DND-41 (cell line): ENCODE results near the gene ARHGEF35.
"Not testable (repeated sequence)": the region's sequence is repeated elsewhere in the genome, so short reads cannot be mapped to it uniquely, and the experiment has no call there.

Experiments
- ATAC-seq: fragments of 200-7000 bp; cut with Tn5 transposase; 3 replicates; pipeline ENCODE4 v1.9.1; 2021; ENCODE audit warnings: low read depth; ENCODE audit not compliant: insufficient read depth
- DNase-seq: peaks from one replicate; pipeline ENCODE4 v3.0.0-alpha.2; 2020
- H2AFZ ChIP-seq: 2 replicates; pipeline ENCODE4 v1.6.0; 2012; ENCODE audit warnings: low read depth, low read length
- H3K27ac ChIP-seq: 2 replicates; pipeline ENCODE4 v1.5.1; 2012; ENCODE audit warnings: low read length, inconsistent platforms
- H3K27me3 ChIP-seq: fragments of 200-600 bp; sonication (generic); 2 replicates; pipeline ENCODE4 v1.6.0; 2012; ENCODE audit warnings: low read length, mild to moderate bottlenecking, inconsistent platforms; ENCODE audit not compliant: insufficient read depth, poor library complexity
- H3K36me3 ChIP-seq: 2 replicates; pipeline ENCODE4 v1.5.1; 2012; ENCODE audit warnings: low read length, inconsistent platforms; ENCODE audit not compliant: insufficient read depth
- H3K4me1 ChIP-seq: 2 replicates; pipeline ENCODE4 v1.5.1; 2012; ENCODE audit warnings: mild to moderate bottlenecking, low read length; ENCODE audit not compliant: insufficient read depth
- H3K4me2 ChIP-seq: 2 replicates; pipeline ENCODE4 v1.6.0; 2012; ENCODE audit warnings: mild to moderate bottlenecking, moderate library complexity, low read length, inconsistent platforms; ENCODE audit not compliant: insufficient read depth
- H3K4me3 ChIP-seq, 2 experiments: fragments of 200-600 bp in 1 of 2; shearing (Covaris generic) in 1 of 2; 2 replicates each; pipeline ENCODE4 v1.5.1; 2012 to 2016; ENCODE audit warnings: inconsistent platforms in 2 of 2, low read length in 2 of 2, mild to moderate bottlenecking in 2 of 2, low read depth in 1 of 2, moderate library complexity in 1 of 2
- H3K79me2 ChIP-seq: 2 replicates; pipeline ENCODE4 v1.6.0; 2012; ENCODE audit warnings: low read length, inconsistent platforms; ENCODE audit not compliant: insufficient read depth
- H3K9ac ChIP-seq: 2 replicates; pipeline ENCODE4 v1.6.0; 2012; ENCODE audit warnings: low read depth, mild to moderate bottlenecking, inconsistent platforms, low read length, moderate library complexity
- H3K9me3 ChIP-seq: 2 replicates; pipeline ENCODE4 v1.5.1; 2012; ENCODE audit warnings: low read length, moderate library complexity, mild to moderate bottlenecking, inconsistent platforms; ENCODE audit not compliant: insufficient read depth, severe bottlenecking
- H4K20me1 ChIP-seq: 2 replicates; pipeline ENCODE4 v1.6.0; 2012; ENCODE audit warnings: low read length; ENCODE audit not compliant: insufficient read depth
- EZH2 ChIP-seq: IDR thresholded peaks from 3 replicates; pipeline ENCODE4 v1.6.1; 2012; ENCODE audit warnings: borderline replicate concordance, low read depth, mild to moderate bottlenecking, moderate library complexity, low read length, inconsistent platforms; ENCODE audit not compliant: severe bottlenecking
- TF ChIP-seq, protein P1 (sequence below): IDR thresholded peaks from 2 replicates; pipeline ENCODE4 v1.5.1; 2012; ENCODE audit warnings: borderline replicate concordance, low read length, moderate library complexity, mild to moderate bottlenecking; ENCODE audit not compliant: poor library complexity, severe bottlenecking; ENCODE audit errors: extremely low read depth

The ARHGEF35 gene

DNA sequence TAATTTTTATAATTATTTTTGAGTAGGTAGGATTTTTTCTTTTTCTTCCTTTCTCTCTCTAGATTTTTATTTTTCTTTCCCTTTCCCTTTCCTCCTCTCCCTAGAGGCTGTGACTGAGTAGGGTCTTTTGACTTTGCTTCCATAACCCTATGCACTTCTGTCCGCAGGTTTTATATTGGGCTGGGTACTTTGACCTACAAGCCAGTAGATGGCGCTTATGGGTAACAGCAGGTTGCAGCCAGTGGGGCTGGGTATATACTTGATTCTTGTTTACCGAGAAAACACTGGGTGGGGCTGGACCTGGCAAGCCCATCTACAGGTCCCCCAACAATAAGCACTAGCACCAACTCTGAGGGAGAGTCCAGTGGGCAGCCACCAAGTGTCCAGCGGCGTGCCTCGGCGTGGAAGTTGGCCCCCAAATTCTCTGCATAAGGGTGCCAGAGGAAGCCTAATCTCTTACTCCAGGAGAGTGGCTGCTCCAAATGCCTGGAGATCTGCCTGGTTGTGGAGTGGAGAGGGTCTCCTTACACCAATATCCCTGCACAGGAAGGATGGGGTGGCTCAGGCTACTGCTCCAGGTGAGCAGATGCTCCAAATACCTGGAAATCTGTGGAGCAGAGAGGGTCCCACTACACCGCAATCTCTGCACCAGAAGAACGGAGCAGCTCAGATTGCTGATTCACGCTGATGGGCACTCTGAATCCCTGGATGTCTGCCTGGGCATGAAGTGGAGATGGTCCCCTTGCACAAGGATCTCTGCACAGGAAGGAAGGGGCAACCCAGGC is 17.1 kb downstream of the ARHGEF35 start:
- H2AFZ ChIP-seq, H3K4me1 ChIP-seq, H3K9me3 ChIP-seq, H4K20me1 ChIP-seq, H3K4me2 ChIP-seq, H3K36me3 ChIP-seq, H3K4me3 ChIP-seq, H3K27me3 ChIP-seq, H3K27ac ChIP-seq, H3K79me2 ChIP-seq, H3K9ac ChIP-seq: not testable (repeated sequence)
- ATAC-seq: peak; percentile 80
- TF ChIP-seq, protein P1, sequence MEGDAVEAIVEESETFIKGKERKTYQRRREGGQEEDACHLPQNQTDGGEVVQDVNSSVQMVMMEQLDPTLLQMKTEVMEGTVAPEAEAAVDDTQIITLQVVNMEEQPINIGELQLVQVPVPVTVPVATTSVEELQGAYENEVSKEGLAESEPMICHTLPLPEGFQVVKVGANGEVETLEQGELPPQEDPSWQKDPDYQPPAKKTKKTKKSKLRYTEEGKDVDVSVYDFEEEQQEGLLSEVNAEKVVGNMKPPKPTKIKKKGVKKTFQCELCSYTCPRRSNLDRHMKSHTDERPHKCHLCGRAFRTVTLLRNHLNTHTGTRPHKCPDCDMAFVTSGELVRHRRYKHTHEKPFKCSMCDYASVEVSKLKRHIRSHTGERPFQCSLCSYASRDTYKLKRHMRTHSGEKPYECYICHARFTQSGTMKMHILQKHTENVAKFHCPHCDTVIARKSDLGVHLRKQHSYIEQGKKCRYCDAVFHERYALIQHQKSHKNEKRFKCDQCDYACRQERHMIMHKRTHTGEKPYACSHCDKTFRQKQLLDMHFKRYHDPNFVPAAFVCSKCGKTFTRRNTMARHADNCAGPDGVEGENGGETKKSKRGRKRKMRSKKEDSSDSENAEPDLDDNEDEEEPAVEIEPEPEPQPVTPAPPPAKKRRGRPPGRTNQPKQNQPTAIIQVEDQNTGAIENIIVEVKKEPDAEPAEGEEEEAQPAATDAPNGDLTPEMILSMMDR: peak; percentile 48
- peak; percentile 14 for DNase-seq

DNA sequence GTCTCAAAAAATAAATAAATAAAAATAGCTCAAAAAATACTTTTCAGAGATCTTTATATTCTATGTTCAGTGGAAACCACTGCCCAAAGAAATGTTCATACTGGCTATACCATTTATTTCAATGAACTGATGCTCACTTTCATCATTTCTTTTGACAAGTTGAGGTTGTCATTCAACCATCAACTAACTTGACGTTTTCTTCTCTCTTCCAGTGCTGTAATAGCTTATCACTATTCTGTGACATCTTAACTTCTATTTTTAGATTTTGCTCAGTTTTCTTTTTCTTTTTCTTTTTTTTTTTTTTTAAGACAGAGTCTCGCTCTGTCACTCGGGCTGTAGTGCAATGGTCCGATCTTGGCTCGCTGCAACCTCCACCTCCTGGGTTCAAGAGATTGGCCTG is 21.0 kb downstream of the ARHGEF35 start:
- DNase-seq: no peak
- no peaks in the 10 kb centered on the region for H4K20me1 ChIP-seq
- H3K27me3 ChIP-seq: no peaks in the 10 kb centered on the region
- H2AFZ ChIP-seq: no peak overlapping the region
- ATAC-seq: no peak
- TF ChIP-seq, protein P1: no peak
- no peak for TF ChIP-seq EZH2
- H3K9me3 ChIP-seq: no peaks in the 10 kb centered on the region
- no peak overlapping the region for H3K4me2 ChIP-seq
- H3K4me3 ChIP-seq: no peak overlapping the region
- H3K36me3 ChIP-seq: no peaks in the 10 kb centered on the region
- H3K9ac ChIP-seq: no peak overlapping the region
- H3K79me2 ChIP-seq: no peaks in the 10 kb centered on the region
- H3K27ac ChIP-seq: no peak overlapping the region
- no peaks in the 10 kb centered on the region for H3K4me1 ChIP-seq

DNA sequence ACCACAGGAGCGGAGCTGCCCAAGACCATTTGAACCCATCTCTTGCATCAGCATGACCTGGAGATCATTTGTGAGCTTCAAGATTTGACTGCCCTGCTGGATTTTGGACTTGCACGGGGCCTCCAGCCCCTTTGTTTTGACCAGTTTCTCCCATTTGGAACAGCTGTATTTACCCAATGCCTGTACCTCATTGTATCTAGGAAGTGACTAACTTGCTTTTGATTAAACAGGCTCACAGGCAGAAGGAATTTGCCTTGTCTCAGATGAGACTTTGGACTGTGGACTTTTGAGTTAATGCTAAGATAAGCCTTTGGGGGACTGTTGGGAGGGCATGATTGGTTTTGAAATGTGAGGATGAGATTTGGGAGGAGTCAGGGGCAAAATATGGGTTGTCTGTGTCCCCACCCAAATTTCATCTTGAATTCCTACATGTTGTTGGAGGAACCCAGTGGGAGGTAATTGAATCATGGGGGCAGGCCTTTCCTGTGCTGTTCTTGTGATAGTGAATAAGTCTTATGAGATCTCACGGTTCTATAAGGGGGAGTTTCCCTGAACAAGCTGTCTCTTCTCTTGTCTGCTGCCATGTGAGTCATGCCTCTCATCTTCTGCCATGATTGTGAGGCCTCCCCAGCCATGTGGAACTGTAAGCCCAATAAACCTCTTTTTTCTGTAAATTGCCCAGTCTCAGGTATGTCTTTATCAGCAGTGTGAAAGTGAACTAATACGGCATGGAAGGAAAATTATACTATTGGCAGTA is 23.9 kb downstream of the ARHGEF35 start:
- DNase-seq, H3K9ac ChIP-seq, H3K4me1 ChIP-seq, H2AFZ ChIP-seq, H3K27ac ChIP-seq, H3K9me3 ChIP-seq, H4K20me1 ChIP-seq, H3K4me3 ChIP-seq, H3K36me3 ChIP-seq, H3K79me2 ChIP-seq, H3K4me2 ChIP-seq, ATAC-seq, H3K27me3 ChIP-seq: not testable (repeated sequence)

DNA sequence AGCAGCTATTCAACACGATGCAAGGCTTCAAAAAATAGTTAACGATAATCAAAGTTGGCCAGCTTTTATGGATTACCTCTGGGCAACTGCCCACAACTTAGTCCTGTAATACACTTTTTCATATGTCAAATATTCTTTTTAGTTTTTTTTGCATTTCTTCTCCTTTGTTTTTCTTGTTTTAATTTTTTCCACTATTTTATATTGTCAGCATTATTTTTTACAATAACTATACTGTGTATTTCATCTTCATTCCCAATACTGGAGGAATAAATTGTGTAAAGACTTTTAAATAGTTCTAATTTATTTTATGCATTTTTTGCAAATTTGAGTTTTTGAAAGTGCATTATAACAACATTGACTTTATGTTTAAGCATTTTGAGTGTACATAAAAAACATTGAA is 30.8 kb downstream of the ARHGEF35 start:
- Histone ChIP-seq H3K4me2 (no peak overlapping the region), H3K4me3 (no peak overlapping the region), H4K20me1 (no peaks in the 10 kb centered on the region), H3K27ac (no peak overlapping the region), H3K9me3 (no peaks in the 10 kb centered on the region), H3K27me3 (no peaks in the 10 kb centered on the region), H3K9ac (no peak overlapping the region), H3K79me2 (no peaks in the 10 kb centered on the region), H3K36me3 (no peaks in the 10 kb centered on the region), H3K4me1 (no peaks in the 10 kb centered on the region), H2AFZ (no peak overlapping the region)
- DNase-seq: no peak
- TF ChIP-seq, protein P1: no peak
- no peak for TF ChIP-seq EZH2
- ATAC-seq: no peak
